Measurements from ENCODE around the gene RAP1GDS1.
A peak's percentile ranks its signal among the peaks of the same experiment; 100 is the strongest.
"Not testable (repeated sequence)": the region's sequence is repeated elsewhere in the genome, so short reads cannot be mapped to it uniquely, and the experiment has no call there.

RAP1GDS1 gene

DNA sequence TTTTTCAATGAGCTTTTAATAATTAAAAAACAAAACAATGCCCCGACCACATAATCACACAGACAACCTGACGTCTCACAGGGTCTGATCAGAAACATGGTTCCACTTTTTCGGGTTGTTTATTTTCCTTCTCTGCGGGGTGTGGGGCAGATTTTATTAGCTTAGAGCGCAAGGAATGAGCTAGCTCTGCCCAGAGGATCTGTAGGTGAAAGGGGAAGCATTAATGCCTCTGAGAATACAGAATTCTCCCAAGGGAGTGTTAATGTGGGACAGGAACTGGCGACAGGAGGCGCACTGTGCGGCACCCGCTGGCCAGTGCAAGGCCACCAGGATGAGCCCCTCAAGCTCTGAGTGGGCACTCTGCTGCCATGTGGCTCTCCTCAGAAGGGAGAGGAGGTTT is 215.7 kb downstream of the RAP1GDS1 start:
- Mint-ChIP-seq H3K9me3 (no peaks in the 10 kb centered on the region), H3K36me3 (peaks cover 7 to 23% of the 10 kb centered on the region in 2 donors), H3K4me3 (no peak overlapping the region), H3K27ac (no peak overlapping the region), H3K4me1 (peaks cover 24 to 26% of the 10 kb centered on the region in 2 donors), H3K27me3 (no peaks in the 10 kb centered on the region)
- DNase-seq = no peak
- ATAC-seq (replicated peaks) = no peak

DNA sequence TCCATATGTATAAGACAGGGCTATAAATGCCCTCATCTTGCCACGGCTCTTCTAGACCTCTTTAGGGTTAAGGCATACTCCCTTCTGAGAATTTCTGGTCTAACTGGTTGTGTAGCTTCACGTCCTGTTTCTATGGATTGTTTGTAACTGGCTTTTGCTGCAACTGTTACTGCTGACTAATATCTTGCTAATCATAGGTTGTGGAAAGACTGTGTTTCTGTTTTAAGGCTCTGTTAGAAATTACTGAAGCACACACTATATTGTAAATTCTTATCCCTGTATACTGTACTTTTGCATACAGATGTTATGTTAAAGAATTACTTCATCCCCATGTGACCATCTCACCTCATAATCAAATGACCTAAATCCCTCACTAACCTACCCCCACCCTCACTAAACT is 218.4 kb downstream of the RAP1GDS1 start:
- peaks cover 3 to 12% of the 10 kb centered on the region in 2 donors for H3K36me3 Mint-ChIP-seq
- not testable (repeated sequence) for H3K27ac Mint-ChIP-seq

DNA sequence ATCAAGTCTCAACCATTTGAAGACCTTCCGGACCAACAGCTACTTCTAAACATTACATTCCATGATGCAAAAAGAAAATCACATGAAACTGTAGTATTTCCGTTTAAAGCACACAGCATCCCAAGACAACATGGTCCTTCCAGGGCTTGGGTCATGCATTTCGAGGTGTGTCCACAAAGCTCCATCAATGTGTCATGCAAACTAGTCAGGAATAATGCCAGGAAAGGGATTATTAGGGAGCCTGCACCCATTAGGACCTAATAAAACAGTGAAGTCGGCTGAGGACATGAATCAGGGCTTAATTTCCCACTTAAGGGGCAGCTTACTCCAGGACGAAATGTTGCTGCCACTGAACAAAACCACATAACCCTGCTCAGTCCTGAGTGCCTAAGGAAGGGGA is 219.4 kb downstream of the RAP1GDS1 start:
- ATAC-seq (replicated peaks) (no peak), DNase-seq (no peak)
- peaks cover 3 to 9% of the 10 kb centered on the region in 2 donors for H3K36me3 Mint-ChIP-seq
- H3K9me3 Mint-ChIP-seq = no peaks in the 10 kb centered on the region
- no peaks in the 10 kb centered on the region for H3K27me3 Mint-ChIP-seq
- H3K4me3 Mint-ChIP-seq = no peak overlapping the region
- no peak overlapping the region for H3K27ac Mint-ChIP-seq
- peaks cover 44 to 52% of the 10 kb centered on the region in 2 donors for H3K4me1 Mint-ChIP-seq

More for the DNA sequence above, 218.4 kb downstream of the RAP1GDS1 start:
- H3K4me1 Mint-ChIP-seq = peaks cover 38 to 52% of the 10 kb centered on the region in 2 donors
- DNase-seq; ATAC-seq (replicated peaks); H3K27me3 Mint-ChIP-seq; H3K9me3 Mint-ChIP-seq; H3K4me3 Mint-ChIP-seq: not testable (repeated sequence)

DNA sequence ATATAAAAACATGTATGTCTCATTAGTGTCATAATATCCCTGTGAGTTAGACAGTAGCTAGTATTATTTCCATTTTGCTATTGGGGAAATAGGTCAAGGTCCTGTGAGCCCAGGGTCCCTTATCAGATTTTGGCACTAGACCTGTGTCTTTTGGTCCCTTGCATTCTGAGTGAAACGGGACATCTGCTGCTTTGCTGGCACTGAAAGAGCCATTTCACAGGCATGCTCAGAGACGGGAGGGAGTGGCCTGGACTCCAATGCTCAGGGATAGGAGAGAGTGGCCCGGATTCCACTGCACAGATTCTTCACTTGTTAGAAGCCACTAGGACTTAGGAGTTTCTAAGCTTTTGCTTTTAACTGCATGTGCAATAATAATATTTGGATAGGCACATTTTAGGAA is 220.0 kb downstream of the RAP1GDS1 start:
- no peak overlapping the region for H3K27ac Mint-ChIP-seq
- ATAC-seq (replicated peaks) (no peak), DNase-seq (no peak)
- no peak overlapping the region for H3K4me3 Mint-ChIP-seq
- H3K36me3 Mint-ChIP-seq = peaks cover 3 to 9% of the 10 kb centered on the region in 2 donors
- no peaks in the 10 kb centered on the region for H3K9me3 Mint-ChIP-seq
- H3K27me3 Mint-ChIP-seq = no peaks in the 10 kb centered on the region
- H3K4me1 Mint-ChIP-seq = peaks cover 44 to 52% of the 10 kb centered on the region in 2 donors

- no peak for DNase-seq
- H3K27ac Mint-ChIP-seq = peak overlapping the region; percentile 95
- peaks cover 2 to 3% of the 10 kb centered on the region in 2 donors for H3K36me3 Mint-ChIP-seq
- peak overlapping the region; percentile 72 to 79 for H3K4me3 Mint-ChIP-seq
- peaks cover 47 to 59% of the 10 kb centered on the region in 2 donors for H3K4me1 Mint-ChIP-seq
- peak; percentile 61 to 69 for ATAC-seq (replicated peaks)
- no peaks in the 10 kb centered on the region for H3K9me3 Mint-ChIP-seq
- H3K27me3 Mint-ChIP-seq = no peaks in the 10 kb centered on the region
Measured at GRCh38 chr4:98482503-98482846, 221.3 kb downstream of the RAP1GDS1 start.

DNA sequence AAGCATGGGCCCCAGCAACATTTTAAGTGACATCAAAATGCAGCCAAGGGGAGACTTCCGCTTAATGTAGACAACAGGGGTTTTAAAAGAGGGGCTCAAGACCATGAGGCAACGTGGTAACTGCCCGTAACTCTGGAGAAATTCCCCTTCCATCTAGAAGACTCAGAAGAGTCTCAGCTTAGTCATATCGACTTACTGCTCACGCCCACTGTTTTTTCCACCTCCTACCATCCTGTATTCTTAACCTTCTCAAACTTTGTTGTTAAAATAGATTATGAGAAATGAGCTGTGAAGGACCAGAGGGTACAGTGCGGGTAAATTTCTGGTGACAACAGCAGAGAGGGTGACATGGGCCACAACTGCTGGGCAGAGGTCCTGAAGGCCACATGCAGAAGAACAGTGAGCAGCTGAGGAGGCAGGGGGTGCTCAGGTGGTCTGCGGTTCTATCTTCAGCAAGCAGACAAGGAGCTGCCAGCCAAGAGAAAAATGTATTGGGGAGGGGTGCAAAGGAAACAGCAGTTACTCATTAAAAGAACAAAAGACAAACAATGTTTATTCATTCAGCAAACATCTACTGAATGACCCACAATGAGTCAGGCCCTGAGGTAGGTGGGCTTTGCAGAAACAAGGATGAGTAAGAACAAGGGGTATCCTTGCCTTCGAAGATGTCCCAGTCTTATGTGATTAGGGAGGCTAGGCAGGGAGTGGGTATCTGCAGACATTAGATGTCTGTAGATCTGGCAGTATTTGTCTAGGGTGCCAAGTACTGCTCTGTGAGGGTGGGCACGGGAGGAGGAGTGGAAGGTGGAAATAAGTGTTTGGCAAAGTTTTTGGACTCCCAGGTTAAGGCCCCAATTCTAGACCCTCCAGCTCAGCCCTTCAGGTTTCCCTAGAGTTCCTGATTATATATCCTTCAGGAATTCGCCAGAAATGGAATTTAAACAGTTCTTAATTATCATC is 221.9 kb downstream of the RAP1GDS1 start:
- H3K9me3 Mint-ChIP-seq = no peaks in the 10 kb centered on the region
- H3K4me1 Mint-ChIP-seq = peaks cover 47 to 59% of the 10 kb centered on the region in 2 donors
- H3K36me3 Mint-ChIP-seq = peaks cover 1 to 2% of the 10 kb centered on the region in 2 donors
- DNase-seq = peak; percentile 59
- H3K27ac Mint-ChIP-seq = peak overlapping the region; percentile 95
- peak overlapping the region; percentile 72 to 79 for H3K4me3 Mint-ChIP-seq
- H3K27me3 Mint-ChIP-seq = no peaks in the 10 kb centered on the region
- peak; percentile 94 to 95 for ATAC-seq (replicated peaks)

GRCh38 chr4:98484031-98484430 is 222.8 kb downstream of the RAP1GDS1 start:
- no peaks in the 10 kb centered on the region for H3K9me3 Mint-ChIP-seq
- DNase-seq (no peak), ATAC-seq (replicated peaks) (no peak)
- no peaks in the 10 kb centered on the region for H3K27me3 Mint-ChIP-seq
- no peak overlapping the region for H3K4me3 Mint-ChIP-seq
- H3K4me1 Mint-ChIP-seq = peaks cover 44 to 54% of the 10 kb centered on the region in 2 donors
- peak overlapping the region; percentile 51 for H3K27ac Mint-ChIP-seq
- H3K36me3 Mint-ChIP-seq = peaks cover 2 to 3% of the 10 kb centered on the region in 2 donors

- Mint-ChIP-seq H3K4me3 (no peak overlapping the region), H3K27ac (no peak overlapping the region)
Measured at GRCh38 chr4:98485816-98486345, 224.7 kb downstream of the RAP1GDS1 start.

DNA sequence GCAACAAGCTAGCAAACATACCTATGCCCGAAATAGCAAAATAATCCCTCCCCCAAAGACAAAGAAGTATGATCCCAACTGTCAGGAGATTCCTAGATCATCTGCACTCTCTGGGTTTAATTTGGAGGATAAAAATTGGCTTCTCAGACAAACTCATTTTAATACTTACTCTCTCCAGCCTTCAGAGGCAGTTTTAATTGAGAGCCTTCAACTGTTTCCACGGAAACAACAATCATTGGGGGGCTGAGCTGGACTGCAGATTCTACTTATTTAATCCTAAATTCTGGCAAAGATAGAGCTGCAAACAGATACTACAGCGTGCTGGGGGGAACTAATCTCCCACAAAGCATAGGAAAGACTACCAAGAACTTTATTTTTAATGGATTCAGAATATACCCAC is 229.1 kb downstream of the RAP1GDS1 start:
- ATAC-seq (replicated peaks) (no peak), DNase-seq (no peak)
- Mint-ChIP-seq H3K36me3 (peaks cover 2 to 5% of the 10 kb centered on the region in 2 donors), H3K27me3 (no peaks in the 10 kb centered on the region), H3K9me3 (no peaks in the 10 kb centered on the region), H3K4me3 (no peak overlapping the region), H3K4me1 (peaks cover 12 to 18% of the 10 kb centered on the region in 2 donors), H3K27ac (no peak overlapping the region)

More at GRCh38 chr4:98485816-98486345, 224.7 kb downstream of the RAP1GDS1 start:
- no peak for ATAC-seq (replicated peaks)
- Mint-ChIP-seq H3K4me1 (peaks cover 36 to 43% of the 10 kb centered on the region in 2 donors), H3K9me3 (no peaks in the 10 kb centered on the region), H3K36me3 (peaks cover 4 to 5% of the 10 kb centered on the region in 2 donors), H3K27me3 (no peaks in the 10 kb centered on the region)
- no peak for DNase-seq

DNA sequence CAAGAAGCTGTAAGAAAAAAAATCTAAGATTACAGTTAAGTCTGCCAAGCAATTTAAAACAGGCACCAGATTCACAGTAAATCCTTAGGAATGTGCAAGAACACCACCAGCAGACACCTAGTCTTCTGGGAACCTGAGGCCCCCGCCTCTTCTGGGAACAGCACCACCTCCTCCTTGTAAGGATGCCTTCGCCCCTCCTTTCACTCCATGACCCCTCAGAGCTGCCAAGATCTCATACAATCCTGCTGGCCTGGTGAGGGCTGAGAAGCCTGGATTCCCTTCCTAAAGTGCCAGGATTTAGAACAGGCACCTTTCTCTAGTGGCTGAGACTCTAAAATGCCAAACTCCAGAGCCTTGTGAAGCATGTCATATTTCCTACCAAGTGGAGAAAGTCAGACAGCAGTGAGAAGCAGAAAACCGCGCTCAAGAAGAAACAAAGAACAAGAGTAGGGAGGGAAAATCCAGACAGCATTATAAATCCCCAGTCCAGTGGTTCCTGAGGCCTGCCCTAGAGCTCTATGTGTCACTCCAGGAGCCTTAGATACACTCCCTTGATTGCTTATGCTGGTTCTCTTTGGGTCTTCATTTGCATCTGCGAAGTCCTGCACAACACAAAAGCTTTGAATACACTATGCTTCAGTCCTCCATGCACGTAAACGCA is 230.8 kb downstream of the RAP1GDS1 start:
- ATAC-seq (replicated peaks) = no peak
- Mint-ChIP-seq H3K27ac (no peak overlapping the region), H3K4me1 (peaks cover 11 to 26% of the 10 kb centered on the region in 2 donors), H3K27me3 (no peaks in the 10 kb centered on the region), H3K9me3 (no peaks in the 10 kb centered on the region), H3K36me3 (peaks cover 2 to 8% of the 10 kb centered on the region in 2 donors), H3K4me3 (no peak overlapping the region)
- no peak for DNase-seq

DNA sequence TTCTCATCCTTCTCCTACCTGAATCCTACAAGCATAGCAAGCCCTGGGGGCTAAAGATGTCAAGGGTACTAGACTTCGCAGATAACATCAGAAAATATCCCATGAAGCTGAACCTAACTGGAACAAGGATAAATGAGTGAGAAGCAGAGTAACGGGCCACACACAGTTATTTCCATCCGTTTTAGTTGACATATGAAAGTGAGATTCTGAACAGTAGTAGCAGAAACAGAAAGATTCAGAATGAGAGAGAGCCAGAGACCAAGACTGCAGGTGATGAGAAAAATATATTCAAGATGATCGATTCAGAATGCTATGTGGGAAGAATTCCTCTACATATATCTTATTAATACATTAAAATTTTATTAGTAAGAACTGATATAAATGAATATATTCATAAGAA is 232.1 kb downstream of the RAP1GDS1 start:
- no peaks in the 10 kb centered on the region for H3K27me3 Mint-ChIP-seq
- peak overlapping the region; percentile 3 for H3K27ac Mint-ChIP-seq
- DNase-seq (no peak), ATAC-seq (replicated peaks) (no peak)
- H3K4me1 Mint-ChIP-seq = peaks cover 15 to 33% of the 10 kb centered on the region in 2 donors
- no peak overlapping the region for H3K4me3 Mint-ChIP-seq
- H3K9me3 Mint-ChIP-seq = no peaks in the 10 kb centered on the region
- H3K36me3 Mint-ChIP-seq = peaks cover 5 to 8% of the 10 kb centered on the region in 2 donors
